Nephron (organoid): ENCODE results near the gene NT5C2.
A peak's percentile ranks its signal among the peaks of the same experiment; 100 is the strongest.

Experiments
- H3K27ac Mint-ChIP-seq, 3 experiments: 2 replicates each; pipeline ENCODE4 v1.8.0; 2020; ENCODE audit warnings: mixed read lengths in 3 of 3, mild to moderate bottlenecking in 2 of 3, moderate library complexity in 1 of 3
- H3K27me3 Mint-ChIP-seq: 2 replicates; pipeline ENCODE4 v1.8.0; 2021; ENCODE audit warnings: low read depth, mild to moderate bottlenecking, moderate library complexity, mixed read lengths
- H3K36me3 Mint-ChIP-seq: 2 replicates; pipeline ENCODE4 v1.8.0; 2020; ENCODE audit warnings: low read depth, mixed read lengths
- H3K4me1 Mint-ChIP-seq: 2 replicates; pipeline ENCODE4 v1.8.0; 2020; ENCODE audit warnings: mixed read lengths
- H3K4me3 Mint-ChIP-seq, 3 experiments: 2 replicates each; pipeline ENCODE4 v1.8.0; 2020; ENCODE audit warnings: mild to moderate bottlenecking in 3 of 3, mixed read lengths in 3 of 3, moderate library complexity in 2 of 3
- H3K9me3 Mint-ChIP-seq: 2 replicates; pipeline ENCODE4 v1.8.0; 2020; ENCODE audit warnings: mixed read lengths
- TF ChIP-seq, protein P1 (sequence below), 3 experiments: fragments of 200-600 bp; sonication (generic); IDR thresholded peaks; one replicate each; pipeline ENCODE4 v1.5.0; 2021; ENCODE audit warnings: antibody characterized with exemption in 3 of 3; ENCODE audit not compliant: unreplicated experiment in 3 of 3

NT5C2 gene

DNA sequence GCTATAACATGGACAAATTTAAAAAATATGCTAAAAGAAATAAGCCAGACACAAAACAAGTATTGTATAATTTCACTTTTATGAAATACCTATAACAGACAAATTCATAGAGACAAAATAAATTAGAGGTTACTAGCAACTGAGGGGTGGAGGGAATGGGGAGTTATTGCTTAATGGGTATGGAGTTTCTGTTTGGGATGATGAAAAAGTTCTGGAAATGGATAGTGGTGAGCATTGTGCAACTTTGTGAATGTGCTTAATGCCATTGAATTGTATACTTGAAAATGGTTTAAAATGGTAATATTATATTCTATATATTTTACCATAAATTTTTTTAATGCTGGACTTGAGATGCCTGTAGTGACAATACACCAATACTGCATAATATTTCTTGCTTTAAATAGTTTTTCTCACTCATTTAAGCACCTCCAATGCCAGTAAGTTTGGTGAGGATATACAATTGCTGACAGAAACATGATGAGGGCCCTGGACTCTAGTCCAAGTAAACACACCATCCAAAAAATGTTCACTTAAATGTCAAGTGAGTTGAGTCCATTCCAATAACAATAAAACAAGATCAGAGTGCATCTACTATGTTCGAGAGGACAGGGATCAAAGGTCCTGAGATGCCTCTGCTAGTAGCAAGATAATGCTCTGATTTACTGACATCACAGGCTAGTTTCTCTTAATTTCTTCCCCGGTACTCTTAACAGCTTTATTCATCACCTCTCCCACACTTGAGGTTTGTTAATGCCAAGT lies 71.9 kb downstream of the NT5C2 start:
- Mint-ChIP-seq H3K4me3 (no peak overlapping the region), H3K9me3 (no peaks in the 10 kb centered on the region), H3K4me1 (peaks cover 42% of the 10 kb centered on the region), H3K27ac (peak overlapping the region in 2 of 3 experiments; percentile 15 to 18), H3K36me3 (peaks cover 11% of the 10 kb centered on the region), H3K27me3 (no peaks in the 10 kb centered on the region)
- TF ChIP-seq, protein P1, sequence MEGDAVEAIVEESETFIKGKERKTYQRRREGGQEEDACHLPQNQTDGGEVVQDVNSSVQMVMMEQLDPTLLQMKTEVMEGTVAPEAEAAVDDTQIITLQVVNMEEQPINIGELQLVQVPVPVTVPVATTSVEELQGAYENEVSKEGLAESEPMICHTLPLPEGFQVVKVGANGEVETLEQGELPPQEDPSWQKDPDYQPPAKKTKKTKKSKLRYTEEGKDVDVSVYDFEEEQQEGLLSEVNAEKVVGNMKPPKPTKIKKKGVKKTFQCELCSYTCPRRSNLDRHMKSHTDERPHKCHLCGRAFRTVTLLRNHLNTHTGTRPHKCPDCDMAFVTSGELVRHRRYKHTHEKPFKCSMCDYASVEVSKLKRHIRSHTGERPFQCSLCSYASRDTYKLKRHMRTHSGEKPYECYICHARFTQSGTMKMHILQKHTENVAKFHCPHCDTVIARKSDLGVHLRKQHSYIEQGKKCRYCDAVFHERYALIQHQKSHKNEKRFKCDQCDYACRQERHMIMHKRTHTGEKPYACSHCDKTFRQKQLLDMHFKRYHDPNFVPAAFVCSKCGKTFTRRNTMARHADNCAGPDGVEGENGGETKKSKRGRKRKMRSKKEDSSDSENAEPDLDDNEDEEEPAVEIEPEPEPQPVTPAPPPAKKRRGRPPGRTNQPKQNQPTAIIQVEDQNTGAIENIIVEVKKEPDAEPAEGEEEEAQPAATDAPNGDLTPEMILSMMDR (IDR thresholded peaks at IDR 0.05; ENCODE audit: unreplicated experiment in 3 of 3), result no peak

DNA sequence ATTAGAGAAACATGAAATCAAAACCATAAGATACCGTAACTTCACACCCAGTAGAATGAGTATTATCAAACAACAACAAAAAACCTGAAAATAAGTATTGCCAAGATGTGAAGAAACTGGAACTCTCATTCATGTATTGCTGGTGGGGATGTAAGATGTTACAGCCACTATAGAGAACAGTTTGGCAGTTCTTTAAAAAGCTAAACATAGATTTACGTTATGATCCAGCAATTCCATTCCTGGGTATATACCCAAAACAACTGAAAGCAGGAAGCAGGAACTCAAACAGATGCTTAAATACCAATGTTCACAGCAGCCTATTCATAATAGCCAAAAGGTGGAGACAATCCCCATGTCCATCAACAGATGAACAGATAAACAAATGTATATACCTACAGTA lies 72.5 kb downstream of the NT5C2 start:
- Mint-ChIP-seq H3K27me3 (no peaks in the 10 kb centered on the region), H3K4me1 (peaks cover 37% of the 10 kb centered on the region), H3K9me3 (no peaks in the 10 kb centered on the region), H3K4me3 (no peak overlapping the region), H3K36me3 (peaks cover 5% of the 10 kb centered on the region), H3K27ac (no peak overlapping the region)
- TF ChIP-seq, protein P1 (IDR thresholded peaks at IDR 0.05; ENCODE audit: unreplicated experiment in 3 of 3), result no peak

DNA sequence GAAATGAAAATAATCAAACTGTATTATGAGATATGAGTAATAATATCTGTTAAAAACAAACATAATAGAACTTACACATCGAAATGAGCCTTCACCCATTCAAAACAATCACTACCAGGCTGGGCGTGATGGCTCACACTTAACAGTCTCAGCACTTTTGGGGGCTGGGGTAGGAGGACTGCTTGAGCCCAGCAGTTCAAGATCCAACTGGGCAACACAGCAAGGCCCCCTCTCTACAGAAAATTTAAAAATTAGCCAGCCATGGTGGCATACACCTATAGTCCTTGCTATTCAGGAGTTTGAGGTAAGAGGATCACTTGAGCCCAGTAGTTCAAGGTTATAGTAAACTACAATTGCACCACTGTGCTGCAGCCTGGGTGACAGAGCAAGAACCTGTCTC lies 75.8 kb downstream of the NT5C2 start:
- peaks cover 22% of the 10 kb centered on the region for H3K4me1 Mint-ChIP-seq
- H3K4me3 Mint-ChIP-seq, result no peak overlapping the region
- H3K27ac Mint-ChIP-seq, result no peak overlapping the region
- no peaks in the 10 kb centered on the region for H3K9me3 Mint-ChIP-seq
- no peaks in the 10 kb centered on the region for H3K36me3 Mint-ChIP-seq
- H3K27me3 Mint-ChIP-seq, result no peaks in the 10 kb centered on the region
- TF ChIP-seq, protein P1 (IDR thresholded peaks at IDR 0.05; ENCODE audit: unreplicated experiment in 3 of 3), result no peak

DNA sequence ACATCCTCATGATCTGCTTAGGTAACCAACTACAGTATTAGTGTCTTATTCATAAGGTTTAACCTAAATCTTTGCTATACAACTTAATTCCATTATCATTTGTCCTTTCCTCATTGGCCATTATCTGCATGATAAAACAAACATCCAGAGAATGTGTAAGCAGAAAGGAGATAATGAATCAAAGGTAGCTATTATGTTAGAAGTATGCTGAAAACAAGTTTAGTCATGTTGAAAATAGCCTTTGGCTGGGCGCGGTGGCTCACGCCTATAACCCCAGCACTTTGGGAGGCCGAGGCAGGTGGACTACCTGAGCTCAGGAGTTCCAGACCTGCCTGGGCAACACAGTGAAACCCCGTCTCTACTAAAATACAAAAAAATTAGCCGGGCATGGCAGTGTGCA lies 78.2 kb downstream of the NT5C2 start:
- H3K4me1 Mint-ChIP-seq, result peaks cover 30% of the 10 kb centered on the region
- H3K9me3 Mint-ChIP-seq, result no peaks in the 10 kb centered on the region
- H3K27me3 Mint-ChIP-seq, result no peaks in the 10 kb centered on the region
- TF ChIP-seq, protein P1 (IDR thresholded peaks at IDR 0.05; ENCODE audit: unreplicated experiment in 3 of 3), result no peak
- H3K36me3 Mint-ChIP-seq, result peaks cover 4% of the 10 kb centered on the region
- H3K4me3 Mint-ChIP-seq, result no peak overlapping the region
- H3K27ac Mint-ChIP-seq, result no peak overlapping the region

DNA sequence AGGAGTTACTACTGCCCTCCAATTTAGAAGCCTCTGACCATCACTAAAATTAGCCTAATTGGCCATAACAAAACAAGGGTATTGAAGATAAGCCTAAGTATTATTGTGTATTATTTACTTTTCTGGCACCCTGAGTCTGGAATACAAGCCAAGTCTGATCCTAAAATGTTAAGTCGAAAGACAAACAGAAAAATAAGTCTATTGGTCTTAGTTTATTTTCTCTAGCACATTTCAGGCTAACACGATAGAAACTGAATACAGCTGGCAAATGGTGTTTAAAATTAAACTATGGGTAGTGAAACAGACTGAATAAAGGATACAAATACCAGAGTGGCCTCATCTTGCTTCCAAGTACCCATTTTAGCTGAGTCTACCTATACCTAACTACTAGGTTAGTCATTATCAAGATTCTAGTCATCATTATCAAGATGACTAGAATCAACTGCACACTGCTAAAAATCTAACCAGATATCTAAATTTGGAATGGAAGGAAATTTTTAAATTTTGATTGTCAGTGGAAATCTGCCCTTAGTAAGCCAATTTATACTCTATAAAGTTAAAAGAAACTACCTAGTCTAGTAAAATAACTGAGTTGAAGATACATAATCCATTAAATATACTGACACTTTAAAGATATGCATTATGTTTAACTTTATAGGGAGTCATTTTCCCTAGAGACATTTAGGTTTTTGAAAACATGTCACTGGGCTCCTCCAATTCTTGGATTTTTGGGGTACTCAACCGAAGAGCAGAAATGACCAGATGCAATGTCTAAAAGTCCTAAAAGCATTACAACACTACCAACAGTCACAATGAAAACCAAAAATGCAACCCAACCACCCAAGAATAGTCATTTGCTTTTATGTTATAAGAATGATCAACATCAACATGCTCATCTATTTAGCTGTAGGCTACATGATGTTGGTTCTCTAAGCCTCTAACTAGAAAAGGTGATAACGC lies 80.9 kb downstream of the NT5C2 start:
- H3K27me3 Mint-ChIP-seq, result no peaks in the 10 kb centered on the region
- H3K27ac Mint-ChIP-seq, result peak overlapping the region; percentile 91 to 94 (median 94)
- TF ChIP-seq, protein P1 (IDR thresholded peaks at IDR 0.05; ENCODE audit: unreplicated experiment in 3 of 3), result no peak
- H3K9me3 Mint-ChIP-seq, result no peaks in the 10 kb centered on the region
- peaks cover 15% of the 10 kb centered on the region for H3K36me3 Mint-ChIP-seq
- peaks cover 39% of the 10 kb centered on the region for H3K4me1 Mint-ChIP-seq
- H3K4me3 Mint-ChIP-seq, result peak overlapping the region in 1 of 3 experiments; percentile 51
